HG03175 (cell line): Measurements from ENCODE around the gene GGTLC2.

Source experiments
- ATAC-seq: cut with Tn5 transposase; IDR thresholded peaks from one replicate; pipeline ENCODE4 v1.9.1; 2021; ENCODE audit warnings: mild to moderate bottlenecking, moderate library complexity; ENCODE audit not compliant: unreplicated experiment

GGTLC2 gene

GRCh38 chr22:22689621-22690345 is 45.4 kb downstream of the GGTLC2 start:
- ATAC-seq, result no peak

GRCh38 chr22:22691055-22691454 is 46.6 kb downstream of the GGTLC2 start:
- no peak for ATAC-seq

GRCh38 chr22:22691716-22692701 is 47.6 kb downstream of the GGTLC2 start:
- no peak for ATAC-seq

GRCh38 chr22:22692707-22693530 is 48.5 kb downstream of the GGTLC2 start:
- no peak for ATAC-seq

GRCh38 chr22:22693531-22693884 is 49.1 kb downstream of the GGTLC2 start:
- no peak for ATAC-seq

GRCh38 chr22:22694106-22694505 is 49.7 kb downstream of the GGTLC2 start:
- ATAC-seq, result no peak

- ATAC-seq, result no peak
These were observed 51.7 kb downstream of the GGTLC2 start for GRCh38 chr22:22696104-22696503.
